SH-SY5Y (cell line): Measurements from ENCODE around the gene ABLIM2.
A peak's percentile ranks its signal among the peaks of the same experiment; 100 is the strongest.

Source experiments
- GATA2 ChIP-seq: IDR thresholded peaks from 2 replicates; pipeline ENCODE4 v1.6.1; 2011; ENCODE audit warnings: mild to moderate bottlenecking, low read depth, low read length
- GATA3 ChIP-seq: IDR thresholded peaks from 2 replicates; pipeline ENCODE4 v1.6.1; 2011; ENCODE audit warnings: low read depth, mild to moderate bottlenecking, low read length, moderate library complexity

- TF ChIP-seq GATA2 (0 out of 2 replicates have a peak, but pooled peaks have one; percentile 44), GATA3 (no peak)
These were observed 5.2 kb downstream of the ABLIM2 start for GRCh38 chr4:8153441-8153840.
